22Rv1 (cell line): ENCODE data around the gene HRG.

Experiments
- CTCF ChIP-seq: fragments of 450-650 bp; IDR thresholded peaks from 2 replicates; pipeline ENCODE4 v1.5.1; 2017; ENCODE audit warnings: mild to moderate bottlenecking
- ZFX ChIP-seq: fragments of 450-650 bp; IDR thresholded peaks from 2 replicates; pipeline ENCODE4 v1.6.1; 2017; ENCODE audit warnings: antibody characterized with exemption, borderline replicate concordance

- no peak for TF ChIP-seq CTCF
- no peak for TF ChIP-seq ZFX
Measured at GRCh38 chr3:186663361-186664118, 2.3 kb upstream of the HRG start.
